Kidney (tissue), 14 donors: ENCODE measurements around the gene PKN1. TPM values are rescaled to one million over a fixed set of nuclear protein-coding genes. Genes with fewer than 3 reads are reported as not detected.

Experiments
- DNase-seq, 5 donors: peaks; one replicate each; pipeline ENCODE4 v3.0.0-alpha.2; 2013 to 2020
- FAIRE-seq: peaks from 2 replicates; lab custom pipeline; 2012; peaks lifted over from hg19 to GRCh38; lab: Jason Lieb, UNC
- H3K27ac ChIP-seq, 2 donors: one replicate each; pipeline ENCODE4 v1.7.0; 2013; ENCODE audit warnings: low read depth in 2 of 2, low read length in 2 of 2, inconsistent platforms in 1 of 2
- H3K27me3 ChIP-seq: one replicate; pipeline ENCODE4 v1.7.1; 2013; ENCODE audit warnings: low read length, inconsistent platforms; ENCODE audit not compliant: control insufficient read depth, insufficient read depth
- H3K36me3 ChIP-seq, 3 donors: one replicate each; pipeline versions ENCODE4 v1.7.0 to v1.7.1; 2013; ENCODE audit warnings: low read length in 3 of 3, control low read depth in 1 of 3, inconsistent platforms in 1 of 3; ENCODE audit not compliant: insufficient read depth in 3 of 3, control insufficient read depth in 2 of 3
- H3K4me1 ChIP-seq, 3 donors: one replicate each; pipeline versions ENCODE4 v1.7.0 to v1.7.1; 2013; ENCODE audit warnings: low read length in 3 of 3, inconsistent platforms in 1 of 3, low read depth in 1 of 3; ENCODE audit not compliant: control insufficient read depth in 2 of 3, insufficient read depth in 2 of 3
- H3K4me3 ChIP-seq, 3 donors: one replicate each; pipeline versions ENCODE4 v1.7.0 to v1.8.1; 2013; ENCODE audit warnings: low read length in 3 of 3, control low read depth in 1 of 3, inconsistent platforms in 1 of 3
- H3K9ac ChIP-seq, 3 donors: one replicate each; pipeline versions ENCODE4 v1.7.0 to v1.7.1; 2013; ENCODE audit warnings: low read length in 3 of 3, control low read depth in 1 of 3, inconsistent platforms in 1 of 3
- H3K9me3 ChIP-seq, 3 donors: one replicate each; pipeline versions ENCODE4 v1.7.0 to v1.7.1; 2013; ENCODE audit warnings: low read length in 3 of 3, control low read depth in 1 of 3, inconsistent platforms in 1 of 3; ENCODE audit not compliant: control insufficient read depth in 2 of 3, insufficient read depth in 1 of 3
- intact Hi-C: fragments of 100-400 bp; cut with DNase I; formaldehyde crosslinking; loops from one replicate; pipeline ENCODE4 v1.11.1; 2022
- polyA plus RNA-seq: library from polyadenylated mRNA; stranded (reverse); fragments of 350-450 nt; fragmentation: Illumina TruSeq; extraction: RNeasy Lipid Tissue Mini Kit (QIAGEN cat#74804); gene quantifications from one replicate; pipeline ENCODE4 v1.2.3, GENCODE V29; 2014; ENCODE audit warnings: low read depth, low replicate concordance; ENCODE audit not compliant: insufficient read depth
- total RNA-seq: library from RNA; stranded (reverse); fragmentation: NEBNext Ultra II Directional; extraction: Animal tissue kit (Norgen Biotek cat#: 25700); gene quantifications from one replicate; pipeline ENCODE4 v1.2.1, GENCODE V29; 2021
- TF ChIP-seq, protein P1 (sequence below): IDR thresholded peaks from 3 replicates; pipeline ENCODE4 v1.5.1; 2012; ENCODE audit warnings: mild to moderate bottlenecking, moderate library complexity, borderline replicate concordance; ENCODE audit not compliant: insufficient read depth; ENCODE audit errors: extremely low read depth
- donor health status: control.
- donor health status: control.
- donor health status: control.
- donor health status: control.
- donor health status: control.
- donor health status: DM: yes; HTN: yes; CAD: no.
- donor health status: Normal renal cell carcinoma (clear cell type).

Gene PKN1
- total and polyA plus RNA-seq, 2 donors from 2014 or later, result 67.7 to 103 TPM

DNA sequence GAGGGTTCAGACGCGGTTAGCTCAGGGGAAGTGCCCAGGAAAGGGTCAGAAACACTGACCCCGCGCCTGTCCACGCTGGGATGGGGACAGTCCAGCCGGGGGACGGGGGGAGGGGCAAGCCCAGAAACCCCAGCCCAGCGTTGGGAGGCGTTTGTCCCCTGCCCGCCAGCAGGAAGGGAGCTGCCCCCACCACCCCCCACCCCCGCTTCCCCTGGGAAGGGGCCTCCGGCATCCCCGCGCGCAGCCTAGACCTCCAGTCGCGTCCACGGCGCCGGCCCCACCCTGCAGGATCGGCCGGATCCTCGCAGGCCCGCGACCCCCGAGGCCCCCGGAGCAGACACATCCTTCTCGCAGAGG is 62.5 kb downstream of the PKN1 start:
- Histone ChIP-seq H3K4me3 (peak overlapping the region; percentile 69 to 85 (median 73)), H3K9ac (peak overlapping the region in 2 of 3 donors; percentile 69 to 85), H3K9me3 (no peaks in the 10 kb centered on the region), H3K27ac (peak overlapping the region in 1 of 2 donors; percentile 43), H3K36me3 (peaks cover 0 to 2% (median 0%) of the 10 kb centered on the region in 3 donors), H3K27me3 (no peaks in the 10 kb centered on the region), H3K4me1 (peaks cover 2 to 17% (median 15%) of the 10 kb centered on the region in 3 donors)
- TF ChIP-seq, protein P1, sequence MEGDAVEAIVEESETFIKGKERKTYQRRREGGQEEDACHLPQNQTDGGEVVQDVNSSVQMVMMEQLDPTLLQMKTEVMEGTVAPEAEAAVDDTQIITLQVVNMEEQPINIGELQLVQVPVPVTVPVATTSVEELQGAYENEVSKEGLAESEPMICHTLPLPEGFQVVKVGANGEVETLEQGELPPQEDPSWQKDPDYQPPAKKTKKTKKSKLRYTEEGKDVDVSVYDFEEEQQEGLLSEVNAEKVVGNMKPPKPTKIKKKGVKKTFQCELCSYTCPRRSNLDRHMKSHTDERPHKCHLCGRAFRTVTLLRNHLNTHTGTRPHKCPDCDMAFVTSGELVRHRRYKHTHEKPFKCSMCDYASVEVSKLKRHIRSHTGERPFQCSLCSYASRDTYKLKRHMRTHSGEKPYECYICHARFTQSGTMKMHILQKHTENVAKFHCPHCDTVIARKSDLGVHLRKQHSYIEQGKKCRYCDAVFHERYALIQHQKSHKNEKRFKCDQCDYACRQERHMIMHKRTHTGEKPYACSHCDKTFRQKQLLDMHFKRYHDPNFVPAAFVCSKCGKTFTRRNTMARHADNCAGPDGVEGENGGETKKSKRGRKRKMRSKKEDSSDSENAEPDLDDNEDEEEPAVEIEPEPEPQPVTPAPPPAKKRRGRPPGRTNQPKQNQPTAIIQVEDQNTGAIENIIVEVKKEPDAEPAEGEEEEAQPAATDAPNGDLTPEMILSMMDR, result no peak
- intact Hi-C loops, result no loop called here
- DNase-seq (no peak), FAIRE-seq (no peak)

GRCh38 chr19:14496029-14496833 is 63.1 kb downstream of the PKN1 start, which contains the start of gene GIPC1:
TSS of gene GIPC1 (minus strand) at chr19:14496127. CDS start at chr19:14482976, 13,151 bp downstream.
- Histone ChIP-seq H3K9ac (peak within 1 kb of the TSS in 2 of 3 donors; percentile 69 to 85), H3K9me3 (no peaks in the 10 kb centered on the region), H3K4me1 (peaks cover 2 to 17% (median 15%) of the 10 kb centered on the region in 3 donors), H3K36me3 (peaks cover 0 to 2% (median 0%) of the 10 kb centered on the region in 3 donors), H3K27ac (peak within 1 kb of the TSS; percentile 61 to 87), H3K27me3 (no peaks in the 10 kb centered on the region), H3K4me3 (peak within 1 kb of the TSS; percentile 69 to 85 (median 73))
- FAIRE-seq (peak; percentile 56), DNase-seq (peak; percentile 99 to 100 (median 99))
- intact Hi-C loops, result no loop called here
- TF ChIP-seq, protein P1, result no peak

- no peak for FAIRE-seq
- peaks cover 2 to 17% (median 15%) of the 10 kb centered on the region in 3 donors for H3K4me1 ChIP-seq
- peak in 2 of 5 donors; percentile 51 to 53 for DNase-seq
- peak overlapping the region in 1 of 3 donors; percentile 53 for H3K9ac ChIP-seq
- TF ChIP-seq, protein P1, result no peak
- H3K36me3 ChIP-seq, result no peaks in the 10 kb centered on the region
- intact Hi-C loops, result no loop called here
- H3K27me3 ChIP-seq, result no peaks in the 10 kb centered on the region
- no peaks in the 10 kb centered on the region for H3K9me3 ChIP-seq
- H3K4me3 ChIP-seq, result peak overlapping the region in 1 of 3 donors; percentile 61
- H3K27ac ChIP-seq, result peak overlapping the region; percentile 61 to 87
Observed at GRCh38 chr19:14496834-14497227, 63.7 kb downstream of the PKN1 start.
